Breast epithelium (tissue), 3 donors: ENCODE measurements around the gene FAM222A.

Source experiments
- CTCF ChIP-seq, 3 donors: fragments of 450-650 bp; IDR thresholded peaks; one replicate each; pipeline ENCODE4 v1.5.1; 2016 to 2017; ENCODE audit warnings: antibody characterized with exemption in 3 of 3, mild to moderate bottlenecking in 3 of 3, moderate library complexity in 3 of 3
- POLR2A ChIP-seq: fragments of 450-650 bp; IDR thresholded peaks from one replicate; pipeline ENCODE4 v1.6.1; 2016; ENCODE audit warnings: antibody characterized with exemption, mild to moderate bottlenecking, moderate library complexity
- POLR2AphosphoS5 ChIP-seq, 3 donors: sonication (generic); formaldehyde crosslinking; IDR thresholded peaks; one replicate each; pipeline ENCODE4 v1.6.1; 2017; ENCODE audit warnings: antibody characterized with exemption in 3 of 3

- TF ChIP-seq CTCF (IDR thresholded peaks at IDR 0.05) (no peak), POLR2A (no peak), POLR2AphosphoS5 (IDR thresholded peaks at IDR 0.05) (no peak)
Observed at GRCh38 chr12:109671502-109671901, 42.1 kb upstream of the FAM222A start.
